ENCODE measurements around the gene TRA2B.

Gene TRA2B

GRCh38 chr3:185900228-185900627, 37.6 kb downstream of the TRA2B start:
- Mint-ChIP-seq H3K4me1 (no peaks in the 10 kb centered on the region), H3K9me3 (peaks cover 1% of the 10 kb centered on the region), H3K4me3 (no peak overlapping the region), H3K36me3 (peaks cover 2% of the 10 kb centered on the region), H3K27ac (no peak overlapping the region), H3K27me3 (peaks cover 2% of the 10 kb centered on the region)
- no peak for DNase-seq (ENCODE audit: low spot score in 2 of 2)
- ATAC-seq (ENCODE audit: low read depth) = no peak

DNA sequence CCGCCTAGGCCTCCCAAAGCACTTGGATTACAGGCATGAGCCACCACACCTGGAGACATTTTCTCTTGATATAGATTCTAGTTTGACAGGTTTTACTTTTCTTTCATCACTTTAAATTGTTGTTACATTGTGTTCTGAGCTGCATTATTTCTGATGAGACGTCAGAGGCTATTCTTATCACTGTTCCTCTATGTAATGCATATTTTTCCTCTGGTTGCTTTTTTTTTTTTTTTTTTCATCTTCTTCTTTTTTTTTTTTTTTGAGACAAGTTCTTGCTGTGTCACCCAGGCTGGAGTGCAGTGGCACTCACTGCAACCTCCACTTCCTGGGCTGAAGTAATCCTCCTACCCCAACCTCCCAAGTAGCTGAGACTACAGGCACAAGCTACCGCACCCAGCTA, 41.2 kb downstream of the TRA2B start:
- Mint-ChIP-seq H3K27ac (no peak overlapping the region), H3K27me3 (no peaks in the 10 kb centered on the region), H3K4me3 (no peak overlapping the region), H3K4me1 (no peaks in the 10 kb centered on the region), H3K9me3 (peaks cover 1% of the 10 kb centered on the region), H3K36me3 (no peaks in the 10 kb centered on the region)
- DNase-seq (ENCODE audit: low spot score in 2 of 2) (no peak), ATAC-seq (ENCODE audit: low read depth) (no peak)

- Mint-ChIP-seq H3K36me3 (no peaks in the 10 kb centered on the region), H3K27ac (no peak overlapping the region), H3K4me3 (no peak overlapping the region), H3K27me3 (peaks cover 3% of the 10 kb centered on the region), H3K9me3 (no peaks in the 10 kb centered on the region), H3K4me1 (no peaks in the 10 kb centered on the region)
- no peak for DNase-seq (ENCODE audit: low spot score in 2 of 2)
- no peak for ATAC-seq (ENCODE audit: low read depth)
These were observed 50.7 kb downstream of the TRA2B start for GRCh38 chr3:185887066-185887465.

DNA sequence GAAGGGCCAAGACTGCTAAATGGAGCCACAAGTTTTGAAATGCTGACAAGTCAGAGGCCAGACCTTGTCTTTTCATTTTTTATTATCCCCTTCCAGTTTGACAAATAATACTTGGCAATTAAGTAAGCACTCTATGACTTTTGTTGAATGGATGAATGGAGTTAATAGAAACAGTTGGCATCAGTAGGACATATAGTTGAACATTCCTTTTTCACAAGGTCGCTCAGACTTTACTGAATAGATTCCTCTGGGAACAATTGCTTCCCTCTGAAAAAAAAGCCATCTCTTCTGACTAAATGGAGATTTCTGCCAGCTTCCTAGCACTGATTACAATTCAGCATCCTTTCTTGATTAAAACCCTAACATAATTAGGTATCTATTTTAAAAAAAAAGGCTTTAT, 53.2 kb downstream of the TRA2B start:
- no peak for ATAC-seq (ENCODE audit: low read depth)
- H3K27me3 Mint-ChIP-seq = peaks cover 15% of the 10 kb centered on the region
- H3K4me1 Mint-ChIP-seq = peaks cover 2% of the 10 kb centered on the region
- H3K9me3 Mint-ChIP-seq = no peaks in the 10 kb centered on the region
- no peak for DNase-seq (ENCODE audit: low spot score in 2 of 2)
- no peak overlapping the region for H3K4me3 Mint-ChIP-seq
- no peak overlapping the region for H3K27ac Mint-ChIP-seq
- H3K36me3 Mint-ChIP-seq = no peaks in the 10 kb centered on the region

- Mint-ChIP-seq H3K9me3 (no peaks in the 10 kb centered on the region), H3K27me3 (peaks cover 15% of the 10 kb centered on the region), H3K4me3 (no peak overlapping the region), H3K36me3 (no peaks in the 10 kb centered on the region), H3K4me1 (peaks cover 2% of the 10 kb centered on the region), H3K27ac (no peak overlapping the region)
- ATAC-seq (ENCODE audit: low read depth) = no peak
- DNase-seq (ENCODE audit: low spot score in 2 of 2) = no peak
These were observed 55.9 kb downstream of the TRA2B start for GRCh38 chr3:185881926-185882325.

- no peaks in the 10 kb centered on the region for H3K9me3 Mint-ChIP-seq
- peaks cover 2% of the 10 kb centered on the region for H3K4me1 Mint-ChIP-seq
- no peak overlapping the region for H3K4me3 Mint-ChIP-seq
- H3K27ac Mint-ChIP-seq = no peak overlapping the region
- H3K27me3 Mint-ChIP-seq = peaks cover 15% of the 10 kb centered on the region
- ATAC-seq (ENCODE audit: low read depth) (no peak), DNase-seq (ENCODE audit: low spot score in 2 of 2) (no peak)
- H3K36me3 Mint-ChIP-seq = no peaks in the 10 kb centered on the region
These were observed 57.2 kb downstream of the TRA2B start for GRCh38 chr3:185880600-185880999.

GRCh38 chr3:185878920-185879319, 58.9 kb downstream of the TRA2B start:
- H3K4me3 Mint-ChIP-seq = no peak overlapping the region
- no peak overlapping the region for H3K27ac Mint-ChIP-seq
- no peaks in the 10 kb centered on the region for H3K9me3 Mint-ChIP-seq
- H3K36me3 Mint-ChIP-seq = no peaks in the 10 kb centered on the region
- peaks cover 17% of the 10 kb centered on the region for H3K27me3 Mint-ChIP-seq
- peaks cover 4% of the 10 kb centered on the region for H3K4me1 Mint-ChIP-seq
- ATAC-seq (ENCODE audit: low read depth) (no peak), DNase-seq (ENCODE audit: low spot score in 2 of 2) (no peak)

DNA sequence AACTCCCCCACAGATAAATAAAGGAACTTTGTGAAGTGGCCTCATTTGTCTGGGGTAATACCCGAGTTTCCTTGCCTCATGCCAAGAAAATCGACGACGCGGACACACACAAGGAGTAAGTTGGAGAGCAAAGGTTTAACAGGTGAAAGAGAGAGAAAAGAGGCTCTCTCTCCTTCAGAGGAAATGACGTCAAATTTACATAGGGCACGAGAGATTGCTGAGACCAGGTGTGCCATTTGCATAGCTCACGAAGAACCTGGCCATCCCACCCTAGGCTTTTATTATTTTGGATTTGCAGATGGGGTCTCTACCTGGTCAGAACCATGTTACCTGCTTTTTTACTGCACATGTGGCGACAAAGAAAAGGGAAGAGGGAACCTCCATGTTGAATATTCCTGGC, 63.7 kb downstream of the TRA2B start:
- ATAC-seq (ENCODE audit: low read depth) (no peak), DNase-seq (ENCODE audit: low spot score in 2 of 2) (no peak)
- Mint-ChIP-seq H3K4me3 (no peak overlapping the region), H3K27me3 (peaks cover 7% of the 10 kb centered on the region), H3K9me3 (no peaks in the 10 kb centered on the region), H3K4me1 (peaks cover 4% of the 10 kb centered on the region), H3K27ac (peak overlapping the region; percentile 58), H3K36me3 (no peaks in the 10 kb centered on the region)

GRCh38 chr3:185867650-185868049, 70.2 kb downstream of the TRA2B start:
- no peak overlapping the region for H3K27ac Mint-ChIP-seq
- DNase-seq (ENCODE audit: low spot score in 2 of 2) (no peak), ATAC-seq (ENCODE audit: low read depth) (no peak)
- H3K9me3 Mint-ChIP-seq = peaks cover under 1% of the 10 kb centered on the region
- H3K36me3 Mint-ChIP-seq = no peaks in the 10 kb centered on the region
- no peaks in the 10 kb centered on the region for H3K4me1 Mint-ChIP-seq
- H3K4me3 Mint-ChIP-seq = no peak overlapping the region
- peaks cover 3% of the 10 kb centered on the region for H3K27me3 Mint-ChIP-seq

GRCh38 chr3:185866995-185867394, 70.8 kb downstream of the TRA2B start:
- no peak for ATAC-seq (ENCODE audit: low read depth)
- no peak for DNase-seq (ENCODE audit: low spot score in 2 of 2)
- H3K27ac Mint-ChIP-seq = no peak overlapping the region
- peaks cover 3% of the 10 kb centered on the region for H3K27me3 Mint-ChIP-seq
- no peak overlapping the region for H3K4me3 Mint-ChIP-seq
- H3K9me3 Mint-ChIP-seq = peaks cover 2% of the 10 kb centered on the region
- H3K4me1 Mint-ChIP-seq = no peaks in the 10 kb centered on the region
- H3K36me3 Mint-ChIP-seq = no peaks in the 10 kb centered on the region

DNA sequence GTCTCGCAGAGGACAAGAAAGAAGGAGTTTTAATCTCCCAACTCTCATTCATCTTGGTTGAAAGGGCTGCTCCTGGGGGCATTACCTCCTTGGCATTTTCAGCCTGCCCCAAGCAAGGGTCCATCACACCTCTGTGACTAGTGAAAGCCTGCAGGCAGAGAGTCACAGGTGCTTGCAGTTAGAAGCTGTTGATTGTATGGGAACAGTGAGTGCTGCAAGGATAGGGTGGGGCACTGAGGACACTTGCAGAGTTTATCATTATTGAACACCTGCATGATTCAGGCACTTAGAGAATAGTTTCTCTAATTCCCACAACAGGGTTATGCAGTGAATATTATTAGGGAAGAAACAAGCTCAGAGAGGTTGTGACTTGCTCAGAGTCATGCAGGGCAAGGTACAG, 71.3 kb downstream of the TRA2B start:
- Mint-ChIP-seq H3K9me3 (peaks cover 2% of the 10 kb centered on the region), H3K4me1 (no peaks in the 10 kb centered on the region), H3K4me3 (no peak overlapping the region), H3K27me3 (peaks cover 3% of the 10 kb centered on the region), H3K36me3 (no peaks in the 10 kb centered on the region), H3K27ac (no peak overlapping the region)
- ATAC-seq (ENCODE audit: low read depth) (no peak), DNase-seq (ENCODE audit: low spot score in 2 of 2) (no peak)

Data from memory B cell (primary cell).